ENCODE data around the gene ASXL2.

DNA sequence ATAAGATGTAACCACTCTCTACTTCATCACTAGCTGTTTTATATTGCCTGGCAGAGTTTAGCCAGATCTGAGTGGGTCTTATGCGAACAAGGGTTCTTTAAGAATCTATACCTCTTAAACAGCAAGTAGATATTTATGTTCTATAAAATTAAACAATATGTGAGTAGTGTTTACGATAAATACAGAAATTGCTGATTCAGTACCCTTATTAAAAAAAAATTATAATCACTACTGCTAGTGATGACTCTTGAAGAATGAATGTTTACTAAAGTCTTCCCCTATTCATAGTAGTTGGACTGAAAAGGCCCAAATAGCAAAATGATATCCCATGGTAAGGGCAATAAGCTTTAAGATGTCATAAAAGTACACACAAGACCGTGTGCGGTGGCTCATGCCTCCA is 106.2 kb downstream of the ASXL2 start:
- no peak for TF ChIP-seq CTCF (conservative IDR thresholded peaks at IDR 0.05)
- TF ChIP-seq EZH2 (IDR thresholded peaks at IDR 0.05; ENCODE audit: low read depth): no peak

Data from PC-9 (cell line).